Mammary epithelial cell (primary cell): ENCODE measurements around the gene MSLN.

ENCODE experiments used
- EZH2 ChIP-seq: IDR thresholded peaks from 2 replicates; pipeline ENCODE4 v1.6.1; 2012; ENCODE audit warnings: low read length, inconsistent platforms, borderline replicate concordance
- TF ChIP-seq, protein P1 (sequence below), 2 donors: IDR thresholded peaks in 1 of 2; conservative IDR thresholded peaks in 1 of 2; 2 replicates each; pipeline ENCODE4 v1.5.1; 2011 to 2012; ENCODE audit warnings: inconsistent platforms in 2 of 2, low read length in 2 of 2, mild to moderate bottlenecking in 2 of 2, control low read depth in 1 of 2, low read depth in 1 of 2; ENCODE audit not compliant: insufficient read depth in 1 of 2; ENCODE audit errors: extremely low read depth in 1 of 2

DNA sequence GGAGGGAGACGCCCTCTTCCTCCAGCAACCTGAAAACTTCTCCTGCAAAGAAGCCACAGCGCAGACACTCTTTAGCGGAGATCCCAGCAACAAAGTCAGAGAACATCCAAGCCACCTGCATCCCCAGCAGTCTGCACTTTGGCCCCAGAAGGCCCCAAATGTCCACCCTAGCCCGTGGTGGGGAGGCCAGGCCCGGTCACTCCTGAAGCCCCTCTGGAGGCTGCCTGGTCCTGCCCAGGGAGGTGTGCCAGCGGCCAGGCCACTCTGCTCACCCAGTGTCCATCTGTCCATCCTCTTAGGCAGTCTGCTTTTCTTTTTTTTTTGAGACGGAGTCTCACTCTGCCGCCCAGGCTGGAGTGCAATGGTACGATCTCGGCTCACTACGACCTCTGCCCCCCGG, 28.2 kb upstream of the MSLN start:
- TF ChIP-seq, protein P1, sequence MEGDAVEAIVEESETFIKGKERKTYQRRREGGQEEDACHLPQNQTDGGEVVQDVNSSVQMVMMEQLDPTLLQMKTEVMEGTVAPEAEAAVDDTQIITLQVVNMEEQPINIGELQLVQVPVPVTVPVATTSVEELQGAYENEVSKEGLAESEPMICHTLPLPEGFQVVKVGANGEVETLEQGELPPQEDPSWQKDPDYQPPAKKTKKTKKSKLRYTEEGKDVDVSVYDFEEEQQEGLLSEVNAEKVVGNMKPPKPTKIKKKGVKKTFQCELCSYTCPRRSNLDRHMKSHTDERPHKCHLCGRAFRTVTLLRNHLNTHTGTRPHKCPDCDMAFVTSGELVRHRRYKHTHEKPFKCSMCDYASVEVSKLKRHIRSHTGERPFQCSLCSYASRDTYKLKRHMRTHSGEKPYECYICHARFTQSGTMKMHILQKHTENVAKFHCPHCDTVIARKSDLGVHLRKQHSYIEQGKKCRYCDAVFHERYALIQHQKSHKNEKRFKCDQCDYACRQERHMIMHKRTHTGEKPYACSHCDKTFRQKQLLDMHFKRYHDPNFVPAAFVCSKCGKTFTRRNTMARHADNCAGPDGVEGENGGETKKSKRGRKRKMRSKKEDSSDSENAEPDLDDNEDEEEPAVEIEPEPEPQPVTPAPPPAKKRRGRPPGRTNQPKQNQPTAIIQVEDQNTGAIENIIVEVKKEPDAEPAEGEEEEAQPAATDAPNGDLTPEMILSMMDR (conservative IDR thresholded peaks at IDR 0.05 in 1 of 2, IDR thresholded peaks at IDR 0.05 in 1 of 2; ENCODE audit: extremely low read depth in 1 of 2, insufficient read depth in 1 of 2, low read depth in 1 of 2, low read length in 2 of 2) = no peak
- no peak for TF ChIP-seq EZH2
